GM10248 (cell line): Measurements from ENCODE around the gene SETX.
"Not testable (repeated sequence)": the region's sequence is repeated elsewhere in the genome, so short reads cannot be mapped to it uniquely, and the experiment has no call there.

Source experiments
- CTCF ChIA-PET: fragments of 300-600 bp; sonication (Branson Sonifier 250); formaldehyde crosslinking; extraction: SDS; loops from one replicate; lab custom pipeline; 2021; ENCODE audit warnings: antibody characterized with exemption; lab: Yijun Ruan, JAX
- POLR2A ChIA-PET: fragments of 350-650 bp; sonication (Branson Sonifier 250); formaldehyde crosslinking; extraction: SDS; loops from one replicate; lab custom pipeline; 2020; ENCODE audit warnings: antibody characterized with exemption; lab: Yijun Ruan, JAX
- DNase-seq: peaks from one replicate; pipeline ENCODE4 v3.0.0; 2012; ENCODE audit errors: extremely low spot score
- TF ChIP-seq, protein P1 (sequence below): IDR thresholded peaks from 2 replicates; pipeline ENCODE4 v1.5.1; 2012; ENCODE audit warnings: mild to moderate bottlenecking, low read depth; ENCODE audit errors: extremely low read depth, missing control alignments, control extremely low read depth

SETX gene

DNA sequence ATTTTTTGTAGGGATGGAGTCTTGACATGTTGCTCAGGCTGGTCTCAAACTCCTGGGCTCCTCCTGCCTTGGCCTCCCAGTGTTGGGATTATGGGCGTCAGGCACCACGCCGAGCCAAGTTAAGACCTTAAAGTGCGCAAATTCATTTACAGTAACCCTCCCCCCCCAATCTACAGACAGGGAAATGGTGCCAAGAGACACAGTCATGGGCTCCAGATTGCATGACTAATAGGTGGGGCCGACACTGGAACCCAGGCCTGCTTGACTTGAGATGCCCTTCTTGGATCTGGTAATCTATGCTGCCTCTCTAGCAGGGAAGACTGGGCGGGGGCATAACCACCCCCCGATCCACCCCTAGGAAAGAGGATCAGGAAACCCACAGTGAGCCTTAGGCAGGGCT is 32.3 kb upstream of the SETX start:
- TF ChIP-seq, protein P1, sequence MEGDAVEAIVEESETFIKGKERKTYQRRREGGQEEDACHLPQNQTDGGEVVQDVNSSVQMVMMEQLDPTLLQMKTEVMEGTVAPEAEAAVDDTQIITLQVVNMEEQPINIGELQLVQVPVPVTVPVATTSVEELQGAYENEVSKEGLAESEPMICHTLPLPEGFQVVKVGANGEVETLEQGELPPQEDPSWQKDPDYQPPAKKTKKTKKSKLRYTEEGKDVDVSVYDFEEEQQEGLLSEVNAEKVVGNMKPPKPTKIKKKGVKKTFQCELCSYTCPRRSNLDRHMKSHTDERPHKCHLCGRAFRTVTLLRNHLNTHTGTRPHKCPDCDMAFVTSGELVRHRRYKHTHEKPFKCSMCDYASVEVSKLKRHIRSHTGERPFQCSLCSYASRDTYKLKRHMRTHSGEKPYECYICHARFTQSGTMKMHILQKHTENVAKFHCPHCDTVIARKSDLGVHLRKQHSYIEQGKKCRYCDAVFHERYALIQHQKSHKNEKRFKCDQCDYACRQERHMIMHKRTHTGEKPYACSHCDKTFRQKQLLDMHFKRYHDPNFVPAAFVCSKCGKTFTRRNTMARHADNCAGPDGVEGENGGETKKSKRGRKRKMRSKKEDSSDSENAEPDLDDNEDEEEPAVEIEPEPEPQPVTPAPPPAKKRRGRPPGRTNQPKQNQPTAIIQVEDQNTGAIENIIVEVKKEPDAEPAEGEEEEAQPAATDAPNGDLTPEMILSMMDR = no peak
- CTCF ChIA-PET = no interaction called here
- no peak for DNase-seq
- POLR2A ChIA-PET = no interaction called here

DNA sequence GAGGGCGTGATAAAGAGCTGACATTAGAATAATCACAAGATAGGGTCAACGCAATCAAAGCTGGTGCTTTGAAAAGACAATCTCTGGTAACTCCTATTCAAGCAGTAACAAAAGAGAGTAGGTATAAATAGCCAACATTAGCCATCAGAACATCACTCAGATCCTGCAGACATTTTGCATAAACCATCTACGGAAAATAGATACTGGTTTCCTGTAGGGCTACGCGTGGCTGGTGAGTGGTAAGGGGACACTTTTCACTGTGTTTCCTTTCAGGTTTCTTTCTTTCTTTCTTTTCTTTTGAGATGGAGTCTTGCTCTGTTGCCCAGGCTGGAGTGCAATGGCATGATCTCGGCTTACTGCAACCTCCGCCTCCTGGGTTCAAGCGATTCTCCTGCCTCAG is 29.6 kb upstream of the SETX start:
- ChIA-PET CTCF (interaction anchor here (0.8 to 3.2 kb wide), 8 partner anchors 11 to 125 kb away, joined by 3 to 7 read pairs (median 4); partner anchors contain the start of gene SETX), POLR2A (interaction anchor here (0.6 kb wide), 2 partner anchors 11 to 12 kb away, joined by 3 to 4 read pairs; no protein-coding TSS in a partner anchor)
- DNase-seq = peak; percentile 60
- TF ChIP-seq, protein P1 = no peak

DNA sequence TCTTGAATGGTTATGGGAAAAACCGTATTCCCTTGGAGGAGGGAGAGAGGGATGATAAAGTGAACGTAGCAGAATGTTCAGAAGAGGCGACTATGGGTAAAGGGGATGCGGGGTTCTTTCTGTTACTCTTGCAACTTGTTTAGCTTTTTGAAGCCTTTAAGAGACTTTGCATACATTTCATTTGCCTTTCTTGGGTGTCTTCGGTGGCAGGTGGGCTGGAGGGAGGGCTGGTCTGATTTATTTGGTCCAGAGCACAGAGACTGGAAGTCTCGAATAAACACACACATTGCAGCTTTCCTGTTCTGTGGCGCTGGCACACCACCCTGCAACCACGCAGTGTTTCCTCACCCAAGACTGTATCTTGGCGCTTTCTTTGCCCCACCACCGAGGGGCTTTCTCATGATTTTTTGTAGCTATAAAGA is 28.7 kb upstream of the SETX start:
- TF ChIP-seq, protein P1 = no peak
- CTCF ChIA-PET = interaction anchor here (0.8 to 3.2 kb wide), 7 partner anchors 11 to 124 kb away, joined by 3 to 7 read pairs (median 4); partner anchors contain the start of gene SETX
- POLR2A ChIA-PET = interaction anchor here (0.6 kb wide), 1 partner anchor 10 kb away, joined by 3 read pairs; no protein-coding TSS in a partner anchor
- peak; percentile 30 for DNase-seq

DNA sequence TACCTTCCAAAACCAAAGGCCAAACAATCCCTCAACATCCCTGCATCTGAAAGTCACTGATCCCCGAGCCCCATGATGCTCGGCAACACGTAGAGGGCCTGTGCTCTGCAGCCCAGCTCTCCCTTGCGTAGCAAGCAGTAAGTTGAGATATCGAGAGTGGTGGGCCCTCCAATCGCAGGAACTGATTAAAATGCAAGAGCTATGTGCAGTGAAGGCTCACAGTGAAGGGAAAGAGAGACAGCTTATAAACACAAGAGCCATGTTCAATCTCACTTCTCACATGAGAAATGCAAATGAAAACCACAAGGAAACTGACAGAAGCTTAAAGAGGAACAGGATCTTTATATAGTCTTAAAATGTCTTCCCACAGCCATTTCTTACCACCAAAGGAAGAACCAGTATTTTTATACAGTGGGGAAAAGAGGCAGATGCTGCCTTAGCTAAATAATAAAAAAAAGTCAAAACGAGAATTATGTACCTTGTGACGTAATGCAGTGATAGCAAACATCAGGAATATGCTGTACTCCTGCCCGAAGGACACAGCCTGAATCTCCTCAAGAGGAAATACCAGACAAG is 27.3 kb upstream of the SETX start:
- ChIA-PET CTCF (interaction anchor here (1.4 to 3.2 kb wide), 3 partner anchors 9 to 32 kb away, joined by 3 to 7 read pairs (median 7); no protein-coding TSS in a partner anchor), POLR2A (interaction anchor here (1.1 to 1.9 kb wide), 2 partner anchors 28 to 30 kb away, joined by 3 to 14 read pairs; partner anchors contain the start of gene SETX)
- DNase-seq = peak; percentile 71
- TF ChIP-seq, protein P1 = no peak

DNA sequence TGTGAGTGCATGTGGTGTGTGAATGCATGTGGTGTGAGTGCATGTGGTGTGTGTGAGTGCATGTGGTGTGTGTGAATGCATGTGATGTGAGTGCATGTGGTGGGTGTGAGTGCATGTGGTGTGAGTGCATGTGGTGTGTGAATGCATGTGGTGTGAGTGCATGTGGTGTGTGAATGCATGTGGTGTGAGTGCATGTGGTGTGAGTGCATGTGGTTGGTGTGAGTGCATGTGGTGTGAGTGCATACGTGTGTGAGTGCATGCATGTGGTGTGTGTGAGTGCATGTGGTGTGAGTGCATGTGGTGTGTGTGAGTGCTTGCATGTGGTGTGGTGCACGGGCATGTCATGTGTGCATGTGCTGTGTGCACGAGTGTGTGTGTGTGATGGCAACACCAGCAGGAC is 23.6 kb upstream of the SETX start:
- DNase-seq, POLR2A ChIA-PET, CTCF ChIA-PET: not testable (repeated sequence)

DNA sequence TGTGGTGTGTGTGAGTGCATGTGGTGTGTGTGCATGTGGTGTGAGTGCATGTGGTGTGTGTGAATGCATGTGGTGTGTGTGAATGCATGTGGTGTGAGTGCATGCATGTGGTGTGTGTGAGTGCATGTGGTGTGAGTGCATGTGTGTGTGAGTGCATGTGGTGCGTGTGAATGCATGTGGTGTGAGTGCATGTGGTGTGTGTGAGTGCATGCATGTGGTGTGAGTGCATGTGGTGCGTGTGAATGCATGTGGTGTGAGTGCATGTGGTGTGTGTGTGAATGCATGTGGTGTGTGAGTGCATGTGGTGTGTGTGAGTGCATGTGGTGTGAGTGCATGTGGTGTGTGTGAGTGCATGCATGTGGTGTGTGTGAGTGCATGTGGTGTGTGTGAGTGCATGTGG is 23.0 kb upstream of the SETX start:
- POLR2A ChIA-PET, CTCF ChIA-PET, DNase-seq: not testable (repeated sequence)

DNA sequence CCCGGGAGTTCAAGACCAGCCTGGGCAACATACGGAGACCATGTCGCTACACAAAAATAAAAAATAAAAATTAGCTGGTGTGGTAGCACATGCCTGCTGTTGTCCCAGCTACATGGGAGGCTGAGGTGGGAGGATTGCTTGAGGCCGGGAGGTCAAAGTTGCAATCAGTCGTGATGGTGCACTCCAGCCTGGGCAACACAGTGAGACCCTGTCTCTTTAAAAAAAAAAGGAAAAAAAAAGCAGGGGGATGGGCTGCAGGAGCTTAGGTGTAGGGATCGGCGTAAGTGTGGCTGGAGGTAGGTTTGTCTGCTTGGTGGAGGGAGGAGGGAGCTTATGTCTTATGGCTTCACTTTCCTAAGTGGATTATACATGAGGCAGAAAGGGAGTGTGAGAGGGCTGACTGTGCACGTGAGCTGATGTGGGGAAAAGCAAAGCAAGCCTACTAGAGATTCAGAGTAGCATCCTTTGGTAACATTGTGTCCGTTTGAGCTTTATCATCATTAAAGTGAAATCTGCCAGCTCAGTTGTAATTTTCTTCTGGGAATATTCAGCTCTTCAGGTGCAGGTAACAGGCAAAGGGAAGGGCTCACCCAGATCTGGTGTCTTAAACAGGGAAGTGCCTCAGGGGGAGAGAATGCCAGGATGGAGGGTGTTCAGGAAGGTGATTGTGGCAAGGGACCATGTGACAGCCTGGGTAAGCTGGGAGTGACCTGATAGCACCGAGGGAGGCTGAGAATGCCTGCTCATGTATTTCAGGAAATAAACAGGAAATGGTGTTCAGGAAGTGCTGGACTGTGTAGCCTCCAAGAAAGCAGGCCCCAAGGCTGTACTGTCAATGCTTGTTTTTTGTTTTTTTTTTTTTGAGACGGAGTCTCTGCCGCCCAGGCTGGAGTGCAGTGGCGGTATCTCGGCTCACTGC is 17.6 kb upstream of the SETX start:
- POLR2A ChIA-PET = interaction anchor here (0.9 to 1.6 kb wide), 2 partner anchors 11 to 18 kb away, joined by 3 to 6 read pairs; partner anchors contain the start of gene SETX

More for the DNA sequence above, 17.6 kb upstream of the SETX start:
- no peak for DNase-seq
- CTCF ChIA-PET = interaction anchor here (1.1 to 2.4 kb wide), 5 partner anchors 10 to 113 kb away, joined by 3 to 9 read pairs (median 4); no protein-coding TSS in a partner anchor
- TF ChIP-seq, protein P1 = no peak
